ACHN (cell line): Measurements from ENCODE around the gene KIF20B.

Source experiments
- DNase-seq: peaks from one replicate; pipeline ENCODE4 v3.0.0-alpha.2; 2015
- in situ Hi-C: cut with HindIII; loops from 2 replicates; pipeline ENCODE4 v1.10.0; 2017; ENCODE audit warnings: low sequenced_read_pairs, low pct_ligation_motif_present, low pct_unique_long_range_greater_than_20kb

KIF20B gene

DNA sequence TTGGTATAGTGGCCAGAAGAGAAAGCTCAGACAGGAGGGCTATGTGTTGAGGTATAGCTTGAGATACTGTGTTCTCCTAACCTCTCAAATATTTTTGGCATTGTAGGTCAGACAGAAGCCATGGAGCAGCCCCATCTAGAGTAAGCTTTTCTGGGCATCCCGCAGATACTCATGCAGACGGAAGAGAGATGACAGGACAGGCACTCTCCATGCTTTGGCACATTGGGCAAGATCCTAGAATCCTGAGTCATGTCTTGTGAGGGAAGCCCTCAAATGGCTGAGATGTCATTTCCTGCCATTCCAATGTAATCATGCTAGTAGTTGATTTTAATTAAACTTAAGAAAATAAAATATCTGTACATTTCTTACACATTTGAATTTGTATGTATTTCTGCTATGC, 16.8 kb upstream of the KIF20B start:
- no peak for DNase-seq
- in situ Hi-C loops = no loop called here

DNA sequence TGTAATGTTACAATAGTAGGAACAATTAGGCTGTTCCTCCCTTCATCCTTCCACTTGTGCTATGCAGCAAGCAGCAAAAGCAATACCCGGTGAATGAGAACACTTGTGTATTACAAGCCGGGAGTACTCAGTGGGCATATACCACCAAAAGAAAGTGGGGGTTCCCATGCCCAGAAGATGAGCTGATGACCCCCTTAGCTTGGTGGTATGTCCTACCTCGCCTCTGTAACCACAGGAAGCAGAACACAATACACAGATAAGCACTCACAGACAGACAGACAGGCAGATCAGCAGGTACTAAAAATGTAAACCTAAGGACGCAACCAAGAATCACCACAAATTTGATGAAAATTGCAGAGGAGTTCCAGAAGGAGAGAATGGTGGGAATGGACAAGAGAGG, 15.5 kb upstream of the KIF20B start:
- DNase-seq = no peak
- in situ Hi-C loops = no loop called here

DNA sequence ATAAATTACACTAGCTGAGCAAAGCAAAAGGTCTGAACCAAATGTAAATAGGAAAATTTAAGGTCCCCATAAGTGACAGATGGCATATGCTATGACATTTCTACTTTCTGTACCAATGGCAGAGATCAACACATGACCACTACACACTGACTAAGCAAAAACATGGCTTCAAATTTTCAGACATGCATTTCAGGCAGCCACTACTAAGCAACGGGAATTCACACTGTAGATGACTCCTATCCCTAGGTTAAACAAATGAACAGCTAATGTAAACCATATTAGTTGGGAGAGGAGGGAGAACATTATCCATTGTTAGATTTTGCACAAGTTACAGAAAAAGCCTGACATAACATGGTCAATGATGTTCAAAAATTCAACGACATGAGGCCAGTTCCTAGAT, 11.4 kb upstream of the KIF20B start:
- DNase-seq = no peak
- in situ Hi-C loops = no loop called here

DNA sequence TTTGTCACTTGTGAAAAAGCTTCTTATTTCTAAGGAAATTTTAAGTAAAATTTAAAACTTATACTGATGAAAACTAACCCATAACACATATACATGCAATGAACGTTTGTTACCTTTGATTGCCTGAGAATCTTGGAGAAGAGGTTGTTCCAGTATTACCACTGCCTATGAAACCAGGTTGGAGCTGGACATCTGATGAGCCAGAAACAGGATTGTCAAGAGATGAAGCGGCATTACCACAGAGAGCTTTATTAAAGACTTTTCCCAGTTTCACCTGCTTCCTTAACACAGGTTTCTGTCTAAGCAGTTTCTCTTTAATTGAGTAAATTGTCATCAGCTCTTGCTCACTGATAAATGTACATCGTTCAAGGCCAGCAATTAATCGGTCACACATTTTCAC, 9.0 kb upstream of the KIF20B start:
- in situ Hi-C loops = no loop called here
- no peak for DNase-seq

DNA sequence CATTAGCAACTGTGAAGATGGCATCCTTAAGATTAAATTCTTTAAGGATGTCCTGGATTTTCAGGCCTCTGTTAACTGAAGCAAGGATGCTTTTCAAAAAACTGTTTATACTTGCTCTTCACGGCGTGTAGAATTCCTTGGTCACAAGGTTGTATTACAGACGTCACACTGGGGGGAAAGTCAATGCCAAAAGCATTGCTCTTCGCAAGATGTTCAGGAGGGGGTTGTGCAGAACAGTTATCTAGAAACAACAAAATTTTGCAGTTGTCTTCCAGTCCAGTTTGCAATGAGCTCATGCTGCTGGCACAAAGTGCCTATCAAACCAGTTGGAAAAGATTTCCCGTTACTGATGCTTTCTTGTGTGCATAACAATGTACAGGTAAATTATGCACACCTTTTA, 8.2 kb upstream of the KIF20B start:
- no peak for DNase-seq
- in situ Hi-C loops = no loop called here

DNA sequence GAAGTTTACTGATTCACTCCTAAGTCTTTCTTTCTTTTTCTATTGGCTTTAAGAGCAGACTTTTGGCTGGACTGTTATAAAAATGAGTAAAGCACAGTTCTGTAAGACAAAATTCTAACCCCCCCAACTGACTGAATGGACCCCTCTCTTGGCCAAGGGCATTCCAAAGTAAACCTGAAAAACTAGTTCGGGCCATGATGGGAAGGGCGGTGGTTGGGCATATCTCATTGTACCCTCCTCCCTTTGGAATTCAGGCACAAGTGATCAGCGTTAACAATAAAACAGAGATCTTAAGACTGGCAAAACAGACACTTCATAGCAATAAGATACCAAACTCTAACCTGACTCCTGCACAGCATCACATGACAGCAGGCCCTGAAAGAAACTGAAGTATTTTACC, 6.1 kb upstream of the KIF20B start:
- in situ Hi-C loops = no loop called here
- no peak for DNase-seq

DNA sequence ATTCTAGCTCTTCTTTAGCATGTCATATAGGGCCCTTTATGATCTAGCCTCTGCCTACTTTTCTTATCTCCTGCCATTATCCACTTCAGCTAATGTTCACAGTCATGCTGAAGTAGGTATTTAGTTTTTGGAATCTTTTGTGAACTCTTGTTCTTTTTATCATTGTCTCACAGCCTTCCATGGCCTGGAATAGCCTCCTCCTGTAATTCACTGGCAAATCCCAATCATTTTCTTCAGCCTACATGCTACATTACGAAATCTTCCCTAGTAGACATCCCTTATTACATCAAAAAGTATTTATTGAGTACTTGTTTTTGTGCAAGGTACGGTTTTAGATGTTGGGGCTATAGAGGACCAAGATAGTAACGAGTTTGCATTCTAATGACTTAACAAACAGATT, 3.4 kb upstream of the KIF20B start:
- in situ Hi-C loops = no loop called here

DNA sequence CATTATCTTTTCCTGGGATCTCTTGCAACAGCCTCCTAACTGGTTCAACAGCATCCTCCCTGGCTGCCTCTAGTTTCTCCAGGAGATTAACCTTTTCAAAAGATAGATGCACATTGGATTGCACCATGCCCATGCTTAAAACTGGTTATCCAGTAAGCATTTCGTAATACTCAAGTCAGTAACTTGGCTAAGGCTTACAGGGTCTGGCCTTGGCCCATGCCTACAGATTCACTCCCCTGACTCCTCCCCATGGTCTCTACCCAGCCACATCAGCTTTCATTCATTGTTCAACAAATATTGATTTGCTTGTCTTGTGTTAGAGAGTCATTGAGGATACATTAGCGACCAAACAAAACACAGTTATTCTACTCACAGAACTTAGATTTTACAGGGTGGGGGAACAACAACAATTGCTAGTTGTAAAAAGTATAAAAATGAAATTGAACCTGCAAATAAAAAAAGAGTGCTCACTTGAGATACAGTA, 1.8 kb upstream of the KIF20B start:
- no peak for DNase-seq
- in situ Hi-C loops = no loop called here

More for the DNA sequence above, 3.4 kb upstream of the KIF20B start:
- DNase-seq = no peak

DNA sequence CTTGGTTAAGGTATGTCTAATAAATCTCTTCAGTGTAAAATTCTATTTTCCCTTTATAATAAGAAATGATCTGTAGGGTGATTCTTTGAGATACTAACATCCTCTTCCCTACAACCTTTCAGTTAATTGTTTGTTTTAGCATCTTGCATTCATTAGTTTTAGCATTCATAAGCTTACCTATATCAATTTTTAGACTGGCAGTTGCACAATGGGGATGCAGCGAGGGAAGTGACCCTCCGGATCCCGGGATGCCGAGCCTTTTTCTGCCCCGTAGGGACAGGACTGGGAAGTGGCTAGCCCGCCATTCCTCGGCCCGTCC, 508 bp upstream of the KIF20B start:
- in situ Hi-C loops = no loop called here

DNA sequence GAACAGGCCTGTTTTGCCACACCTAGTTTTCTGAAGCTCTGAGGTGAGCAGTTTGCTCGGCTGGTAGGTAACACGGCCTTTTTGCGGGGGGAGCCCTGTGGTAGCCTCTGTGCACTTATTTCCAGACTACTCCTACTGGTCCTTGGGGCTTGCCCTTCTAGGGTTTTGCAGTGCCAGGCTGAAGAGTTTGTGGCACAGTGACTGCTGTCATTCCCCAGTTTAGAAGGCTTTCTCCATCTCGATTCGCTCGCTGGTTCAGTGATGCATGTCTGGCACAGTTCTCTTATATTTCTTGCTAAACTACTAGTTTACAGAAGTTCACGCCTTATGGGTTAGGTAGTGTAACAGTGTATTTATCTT, 711 bp downstream of the KIF20B start:
- DNase-seq = peak; percentile 39
- in situ Hi-C loops = no loop called here

More for the DNA sequence above, 508 bp upstream of the KIF20B start:
- no peak for DNase-seq

DNA sequence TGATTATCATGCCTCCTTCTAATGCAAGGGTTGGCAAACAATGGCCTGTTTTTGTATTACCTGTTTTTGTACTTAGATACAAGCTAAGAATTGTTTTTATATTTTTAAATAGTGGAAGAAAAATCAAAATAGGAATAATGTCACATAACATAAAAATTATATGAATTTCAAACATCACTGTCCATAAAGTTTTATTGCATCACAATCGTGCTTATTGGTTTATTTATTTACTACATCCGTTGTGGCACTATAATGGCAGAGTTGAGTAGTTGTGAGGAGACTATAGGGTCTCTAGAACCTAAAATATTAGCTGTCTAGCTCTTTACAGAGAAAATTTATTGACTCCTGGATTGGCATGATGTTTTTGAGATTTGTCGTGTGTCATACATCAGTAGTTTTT, 4.1 kb downstream of the KIF20B start:
- in situ Hi-C loops = no loop called here

DNA sequence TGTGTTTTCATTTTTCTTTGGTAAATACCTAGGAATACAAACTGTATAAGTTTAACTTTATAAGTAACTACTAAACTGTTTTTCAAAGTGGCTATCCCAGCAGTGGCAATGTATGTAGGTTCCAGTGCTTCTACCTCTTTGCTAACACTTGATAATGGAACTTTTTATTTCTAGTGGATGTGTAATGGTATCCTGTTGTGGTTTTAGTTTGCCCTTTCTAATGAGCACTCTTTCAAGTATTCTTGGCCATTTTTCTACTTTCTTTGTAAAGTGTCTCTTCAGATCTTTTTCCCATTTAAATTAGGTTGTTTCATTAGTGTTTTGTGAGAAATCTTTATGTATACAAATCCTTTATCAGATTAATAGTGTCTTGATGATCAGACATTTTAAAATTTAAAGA, 4.6 kb downstream of the KIF20B start:
- DNase-seq = no peak
- in situ Hi-C loops = no loop called here

More for the DNA sequence above, 4.1 kb downstream of the KIF20B start:
- no peak for DNase-seq

DNA sequence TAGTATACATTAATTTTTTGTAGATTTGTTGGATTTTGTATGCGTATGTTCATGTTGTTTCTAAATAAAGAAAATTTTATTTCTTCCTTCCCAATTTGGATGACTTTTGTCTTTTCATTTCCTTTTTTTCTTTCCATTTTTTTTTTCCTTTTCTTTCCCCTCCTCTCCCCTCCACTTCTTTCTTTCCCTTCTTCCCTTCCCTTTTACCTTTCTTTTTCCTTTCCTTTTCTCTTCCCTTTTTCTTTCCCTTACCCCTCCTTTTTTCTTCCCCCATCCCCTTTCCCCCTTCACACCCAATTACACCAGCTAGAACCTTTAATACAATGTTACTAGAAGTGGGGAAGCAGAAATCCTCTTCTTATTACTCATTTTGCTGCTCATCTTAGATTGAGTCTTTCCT, 6.0 kb downstream of the KIF20B start:
- no peak for DNase-seq
- in situ Hi-C loops = no loop called here

DNA sequence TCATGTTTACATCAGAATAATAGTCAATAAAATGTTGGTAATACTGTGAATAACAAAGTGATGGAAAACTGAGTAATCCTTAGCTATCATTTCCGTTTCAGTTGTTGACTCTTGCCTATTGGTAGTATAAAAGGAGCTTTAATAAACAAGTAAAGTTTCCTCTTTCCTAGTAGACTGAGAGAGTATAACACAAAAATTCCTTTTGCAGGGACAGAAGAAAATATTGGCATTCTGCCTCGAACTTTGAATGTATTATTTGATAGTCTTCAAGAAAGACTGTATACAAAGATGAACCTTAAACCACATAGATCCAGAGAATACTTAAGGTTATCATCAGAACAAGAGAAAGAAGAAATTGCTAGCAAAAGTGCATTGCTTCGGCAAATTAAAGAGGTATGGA, 9.4 kb downstream of the KIF20B start:
- DNase-seq = no peak
- in situ Hi-C loops = no loop called here

DNA sequence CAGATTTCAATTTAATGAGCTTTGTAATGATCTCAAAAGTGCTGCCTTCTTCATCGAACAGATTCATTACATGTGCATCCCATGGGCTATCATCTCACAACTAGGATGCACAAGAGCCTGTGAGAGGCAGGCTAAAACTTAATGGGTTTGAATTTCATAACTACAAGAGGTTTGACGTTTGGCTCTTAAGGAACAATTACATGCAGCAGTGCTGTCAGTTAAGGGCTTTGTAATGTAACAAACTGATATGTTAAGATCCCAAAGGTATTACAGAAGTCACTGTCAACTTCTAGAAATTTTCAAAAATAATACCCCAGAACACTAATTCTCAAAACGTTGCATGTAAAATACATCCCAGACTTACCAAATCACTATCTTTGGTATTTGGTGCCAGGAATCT, 33.2 kb downstream of the KIF20B start:
- DNase-seq = no peak
- in situ Hi-C loops = no loop called here

DNA sequence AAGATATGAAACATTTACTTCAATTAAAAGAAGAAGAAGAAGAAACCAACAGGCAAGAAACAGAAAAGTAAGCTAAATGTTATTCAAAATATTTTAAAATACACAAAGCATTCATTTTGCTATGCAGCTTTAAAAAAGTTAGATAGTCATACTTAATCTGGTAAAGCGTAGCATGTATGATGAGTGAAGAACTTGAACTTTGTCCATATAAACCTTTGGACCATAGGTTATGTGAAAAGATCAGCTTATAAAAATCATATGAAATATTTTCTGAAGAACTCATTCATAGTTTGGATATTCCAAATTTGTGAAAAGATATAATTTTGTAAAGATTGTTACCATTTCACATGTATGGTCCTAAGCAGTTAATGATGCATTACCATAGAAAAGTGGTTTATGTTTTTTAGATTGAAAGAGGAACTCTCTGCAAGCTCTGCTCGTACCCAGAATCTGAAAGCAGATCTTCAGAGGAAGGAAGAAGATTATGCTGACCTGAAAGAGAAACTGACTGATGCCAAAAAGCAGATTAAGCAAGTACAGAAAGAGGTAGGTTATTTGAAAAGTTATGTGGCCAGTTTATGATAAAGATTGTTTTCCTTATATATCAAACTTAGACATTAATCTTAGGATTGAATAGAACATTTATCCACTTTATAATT, 37.3 kb downstream of the KIF20B start:
- in situ Hi-C loops = no loop called here
- DNase-seq = no peak

DNA sequence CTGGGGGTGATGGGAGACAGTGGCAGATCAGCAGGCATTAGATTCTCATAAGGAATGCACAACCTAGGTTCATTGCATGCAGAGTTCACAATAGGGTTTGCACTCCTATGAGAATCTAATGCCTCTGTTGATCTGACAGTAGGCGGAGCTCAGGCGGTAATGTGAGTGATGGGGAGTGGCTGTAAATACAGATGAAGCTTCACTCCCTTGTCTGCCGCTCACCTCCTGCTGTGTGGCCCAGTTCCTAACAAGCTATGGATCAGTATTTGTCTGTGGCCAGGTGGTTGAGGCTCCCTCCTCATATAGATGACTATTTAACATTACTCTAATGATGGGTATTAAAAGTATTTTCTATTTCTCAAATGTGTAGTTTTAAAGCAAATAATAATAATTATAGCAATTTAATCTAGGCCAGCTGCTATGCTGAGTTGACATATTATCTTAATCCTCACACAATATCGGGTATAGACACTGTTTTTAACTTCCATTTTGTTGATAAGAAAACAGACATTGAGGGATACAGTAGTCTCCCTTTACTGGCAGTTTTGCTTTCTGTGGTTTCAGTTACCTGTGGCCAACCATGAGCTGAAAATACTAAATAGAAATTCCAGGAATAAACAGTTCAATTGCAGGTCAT, 39.9 kb downstream of the KIF20B start:
- no peak for DNase-seq
- in situ Hi-C loops = no loop called here

DNA sequence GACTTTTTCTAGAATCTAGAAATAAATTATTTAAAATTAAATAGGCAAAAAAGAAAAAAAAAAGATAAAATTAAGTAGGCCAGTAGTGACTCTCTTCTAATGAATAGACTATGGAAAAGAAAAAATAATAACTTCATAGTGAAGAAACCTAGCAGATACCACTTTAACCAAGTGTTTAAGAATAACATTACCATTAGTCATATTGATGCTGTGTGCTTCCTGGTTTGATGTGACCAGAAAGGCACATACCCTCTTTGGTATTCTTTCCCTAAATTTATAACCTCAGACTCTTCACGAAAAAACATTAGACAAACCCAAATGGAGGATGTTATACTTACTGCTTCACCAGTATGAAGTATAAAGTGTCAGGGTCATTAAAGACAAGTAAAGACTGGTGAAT, 42.6 kb downstream of the KIF20B start:
- in situ Hi-C loops = no loop called here
- peak; percentile 55 for DNase-seq

DNA sequence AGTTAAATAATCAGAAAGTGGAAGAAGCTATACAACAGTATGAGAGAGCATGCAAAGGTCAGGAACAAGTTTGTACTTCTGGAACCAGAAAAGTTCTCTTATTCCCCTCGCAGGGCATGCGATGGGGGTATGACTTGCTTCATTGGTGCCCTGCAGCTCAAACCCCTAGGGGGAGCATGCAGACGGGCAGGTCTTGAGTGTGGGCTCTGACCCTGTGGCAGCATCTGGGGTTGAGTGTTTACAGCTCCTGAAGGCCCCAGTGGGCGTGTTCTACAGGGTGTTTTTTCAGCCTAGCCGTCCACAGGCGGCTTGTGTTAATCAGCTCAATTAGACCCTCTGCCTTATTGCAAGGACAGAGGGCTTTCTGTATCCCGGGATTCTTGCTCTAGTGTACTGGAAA, 44.5 kb downstream of the KIF20B start:
- DNase-seq = no peak
- in situ Hi-C loops = no loop called here

DNA sequence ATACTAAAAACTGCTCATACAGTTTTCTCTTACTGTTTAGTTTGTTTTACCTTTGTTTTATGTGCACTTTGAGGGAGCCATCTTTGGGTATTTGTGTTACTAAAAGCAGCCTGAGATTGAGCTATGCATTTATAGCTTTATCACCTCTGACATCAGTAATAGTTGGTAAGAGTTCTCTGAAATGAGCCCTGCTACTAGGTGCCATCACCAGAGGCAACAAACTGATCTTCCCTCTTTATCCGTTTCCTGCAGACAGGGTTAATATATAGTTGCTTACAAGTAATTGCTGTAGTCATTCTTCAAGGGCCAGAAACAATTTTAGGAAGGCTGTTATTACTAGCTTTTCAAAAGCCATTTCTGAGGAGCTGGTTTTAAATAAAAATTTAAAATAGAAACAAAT, 49.1 kb downstream of the KIF20B start:
- in situ Hi-C loops = no loop called here

DNA sequence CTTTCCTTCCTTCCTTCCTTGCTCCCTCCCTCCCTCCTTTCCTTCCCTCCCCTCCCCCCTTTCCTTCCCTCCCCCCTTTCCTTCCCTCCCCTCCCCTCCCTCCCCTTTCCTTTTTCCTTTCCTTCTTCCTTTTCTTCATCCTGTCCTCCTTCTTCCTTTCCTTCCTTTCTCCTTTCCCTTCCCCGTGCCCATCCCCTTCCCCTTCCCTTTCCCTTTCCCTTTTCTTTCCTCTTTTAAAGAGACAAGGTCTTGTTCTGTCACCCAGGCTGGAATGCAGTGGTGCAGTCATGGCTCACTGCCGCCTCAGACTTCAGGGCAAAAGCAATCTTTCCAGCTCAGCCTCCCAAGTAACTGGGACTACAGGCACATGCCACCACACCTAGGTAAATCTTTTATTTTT, 54.0 kb downstream of the KIF20B start:
- in situ Hi-C loops = no loop called here
- no peak for DNase-seq

More for the DNA sequence above, 49.1 kb downstream of the KIF20B start:
- DNase-seq = no peak
